Measurements from ENCODE around the gene VGLL2. TPM values are rescaled to one million over a fixed set of nuclear protein-coding genes. Genes with fewer than 3 reads are reported as not detected.

The VGLL2 gene
- total RNA-seq, 6 donors from 2014 or later: not detected

- DNase-seq: no peak
- no peak for ATAC-seq (ENCODE audit: low FRiP score in 2 of 2)
- Histone ChIP-seq H3K4me3 (no peak overlapping the region), H3K36me3 (no peaks in the 10 kb centered on the region), H3K27ac (no peak overlapping the region), H3K27me3 (no peaks in the 10 kb centered on the region), H3K4me1 (no peaks in the 10 kb centered on the region), H3K9me3 (no peaks in the 10 kb centered on the region)
- TF ChIP-seq POLR2A (IDR thresholded peaks at IDR 0.05): no peak
- no peak for TF ChIP-seq POLR2AphosphoS5 (IDR thresholded peaks at IDR 0.05)
- TF ChIP-seq EP300 (IDR thresholded peaks at IDR 0.05): no peak
- no peak for TF ChIP-seq CTCF (IDR thresholded peaks at IDR 0.05)
- 46 to 54% methylated on average over 3 of the region's 3 CpGs for WGBS, 2 donors
Observed at GRCh38 chr6:117290173-117290846, 25.0 kb downstream of the VGLL2 start.

- Histone ChIP-seq H3K9me3 (no peaks in the 10 kb centered on the region), H3K4me1 (no peaks in the 10 kb centered on the region), H3K36me3 (no peaks in the 10 kb centered on the region), H3K27me3 (no peaks in the 10 kb centered on the region), H3K27ac (no peak overlapping the region), H3K4me3 (no peak overlapping the region)
- TF ChIP-seq POLR2AphosphoS5 (IDR thresholded peaks at IDR 0.05): no peak
- TF ChIP-seq CTCF (IDR thresholded peaks at IDR 0.05): no peak
- no peak for TF ChIP-seq POLR2A (IDR thresholded peaks at IDR 0.05)
- TF ChIP-seq EP300 (IDR thresholded peaks at IDR 0.05): no peak
- ATAC-seq (ENCODE audit: low FRiP score in 2 of 2) (no peak), DNase-seq (no peak)
- WGBS, 2 donors: 89 to 94% methylated on average over 3 of the region's 3 CpGs
Observed at GRCh38 chr6:117298941-117299340, 33.6 kb downstream of the VGLL2 start.

DNA sequence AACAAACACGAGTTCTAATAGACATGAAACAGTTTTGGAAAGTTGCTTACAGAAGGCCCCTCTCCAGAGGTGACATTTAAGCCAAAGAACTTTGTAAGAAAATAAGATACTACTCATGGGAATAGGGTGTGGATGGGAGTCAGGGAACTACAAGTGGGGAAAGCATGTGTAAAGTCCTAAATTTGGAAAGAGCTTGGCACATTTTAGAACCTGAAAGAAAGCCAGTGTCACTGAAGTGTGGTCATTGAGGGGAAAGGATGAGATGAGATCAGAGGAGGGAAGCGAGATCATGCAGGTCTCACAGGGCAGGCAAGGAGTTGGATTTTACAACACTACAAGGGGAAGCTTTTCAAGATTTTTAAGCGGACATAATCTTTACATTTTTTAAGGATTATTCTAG, 38.0 kb downstream of the VGLL2 start:
- 74 to 84% methylated on average over 2 to 3 of the region's 3 CpGs for WGBS, 2 donors
- H3K4me3 ChIP-seq: no peak overlapping the region
- H3K27me3 ChIP-seq: no peaks in the 10 kb centered on the region
- no peak for TF ChIP-seq POLR2A (IDR thresholded peaks at IDR 0.05)
- TF ChIP-seq EP300 (IDR thresholded peaks at IDR 0.05): no peak
- no peak for ATAC-seq (ENCODE audit: low FRiP score in 2 of 2)
- H3K27ac ChIP-seq: no peak overlapping the region
- no peaks in the 10 kb centered on the region for H3K9me3 ChIP-seq
- H3K36me3 ChIP-seq: no peaks in the 10 kb centered on the region
- H3K4me1 ChIP-seq: peaks cover 0 to 9% (median 0%) of the 10 kb centered on the region in 4 donors
- DNase-seq: no peak

GRCh38 chr6:117304446-117304845, 39.1 kb downstream of the VGLL2 start:
- Histone ChIP-seq H3K36me3 (no peaks in the 10 kb centered on the region), H3K4me1 (peaks cover 0 to 9% (median 0%) of the 10 kb centered on the region in 4 donors), H3K27ac (no peak overlapping the region), H3K27me3 (no peaks in the 10 kb centered on the region), H3K9me3 (no peaks in the 10 kb centered on the region), H3K4me3 (no peak overlapping the region)
- 81 to 94% methylated on average over 2 of the region's 2 CpGs for WGBS, 2 donors
- ATAC-seq (ENCODE audit: low FRiP score in 2 of 2) (no peak), DNase-seq (no peak)
- no peak for TF ChIP-seq POLR2AphosphoS5 (IDR thresholded peaks at IDR 0.05)
- TF ChIP-seq CTCF (IDR thresholded peaks at IDR 0.05): no peak
- no peak for TF ChIP-seq EP300 (IDR thresholded peaks at IDR 0.05)
- no peak for TF ChIP-seq POLR2A (IDR thresholded peaks at IDR 0.05)

DNA sequence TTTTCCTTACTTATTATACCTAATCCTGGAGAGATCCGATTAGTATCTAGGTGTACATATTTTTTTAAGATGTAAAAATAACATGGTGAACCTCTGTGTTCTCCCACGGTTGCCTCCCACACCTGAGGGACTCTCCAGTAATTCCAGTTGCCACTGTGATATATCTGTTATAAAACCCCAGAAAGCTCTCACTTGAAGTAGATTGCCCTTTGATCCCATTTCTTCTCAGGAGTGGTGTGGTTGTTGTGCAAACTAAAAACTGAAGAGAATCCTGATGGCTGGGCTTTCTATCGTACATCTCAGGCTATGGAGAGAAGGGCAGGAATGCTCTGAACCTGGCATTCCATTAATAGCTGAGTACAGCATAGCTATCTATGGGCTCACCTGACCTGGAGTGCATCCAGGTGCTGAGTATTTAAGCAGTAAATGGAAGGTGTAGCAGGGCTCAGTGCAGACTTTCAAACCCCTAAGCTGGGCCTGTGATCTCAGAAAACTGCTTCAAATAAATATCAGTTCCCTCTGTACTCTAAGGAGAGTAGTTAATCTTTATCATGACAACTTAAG, 41.0 kb downstream of the VGLL2 start:
- Histone ChIP-seq H3K4me3 (no peak overlapping the region), H3K4me1 (peaks cover 0 to 9% (median 0%) of the 10 kb centered on the region in 4 donors), H3K9me3 (no peaks in the 10 kb centered on the region), H3K36me3 (no peaks in the 10 kb centered on the region), H3K27me3 (no peaks in the 10 kb centered on the region), H3K27ac (no peak overlapping the region)
- DNase-seq: peak in 1 of 2 donors; percentile 32
- TF ChIP-seq EP300 (IDR thresholded peaks at IDR 0.05): no peak
- TF ChIP-seq CTCF (IDR thresholded peaks at IDR 0.05): no peak
- TF ChIP-seq POLR2A (IDR thresholded peaks at IDR 0.05): no peak
- TF ChIP-seq POLR2AphosphoS5 (IDR thresholded peaks at IDR 0.05): no peak
- peak; percentile 35 to 71 for ATAC-seq (ENCODE audit: low FRiP score in 2 of 2)
- WGBS, 2 donors: 55 to 64% methylated on average over 3 of the region's 3 CpGs
